Hindlimb muscle (tissue), 1 donor: ENCODE results near the gene SCO2. TPM values are rescaled to one million over a fixed set of nuclear protein-coding genes. Genes with fewer than 3 reads are reported as not detected.
A peak's percentile ranks its signal among the peaks of the same experiment; 100 is the strongest.

Experiments used
- DNase-seq: peaks from one replicate; pipeline ENCODE4 v3.0.0-alpha.2; 2013
- polyA plus RNA-seq: library from polyadenylated mRNA; unstranded; fragments of 120-200 nt; gene quantifications from one replicate; pipeline ENCODE4 v1.2.1, GENCODE V29; 2013; ENCODE audit not compliant: insufficient read length

SCO2 gene
- polyA plus RNA-seq, 1 donor: 6.1 TPM

- no peak for DNase-seq
Measured at GRCh38 chr22:50518606-50519005, 6.8 kb downstream of the SCO2 start.

GRCh38 chr22:50517495-50518260 lies 7.7 kb downstream of the SCO2 start:
- no peak for DNase-seq

GRCh38 chr22:50516891-50517290 lies 8.5 kb downstream of the SCO2 start:
- no peak for DNase-seq

GRCh38 chr22:50516068-50516467 lies 9.3 kb downstream of the SCO2 start:
- DNase-seq: no peak

GRCh38 chr22:50513175-50513574 lies 12.2 kb downstream of the SCO2 start:
- no peak for DNase-seq

- no peak for DNase-seq
Measured at GRCh38 chr22:50508897-50509296, 16.5 kb downstream of the SCO2 start.

GRCh38 chr22:50507991-50508884 lies 17.2 kb downstream of the SCO2 start, which contains the start of gene NCAPH2:
NCAPH2 (plus strand) TSS chr22:50508224; CDS start chr22:50508338, 114 bp downstream.
- peak; percentile 99 for DNase-seq

- DNase-seq: no peak
Measured at GRCh38 chr22:50507421-50507990, 17.9 kb downstream of the SCO2 start, which contains the start of gene LMF2. LMF2 (minus strand) TSS chr22:50507702; CDS start chr22:50507675, 27 bp downstream.

GRCh38 chr22:50506611-50507420 lies 18.6 kb downstream of the SCO2 start:
- DNase-seq: no peak

GRCh38 chr22:50505776-50506610 lies 19.4 kb downstream of the SCO2 start:
- no peak for DNase-seq

- DNase-seq: no peak
Measured at GRCh38 chr22:50505276-50505775, 20.1 kb downstream of the SCO2 start.

- DNase-seq: no peak
Measured at GRCh38 chr22:50504369-50505211, 20.8 kb downstream of the SCO2 start.

GRCh38 chr22:50503475-50504145 lies 21.8 kb downstream of the SCO2 start:
- DNase-seq: no peak

GRCh38 chr22:50502628-50503474 lies 22.5 kb downstream of the SCO2 start:
- DNase-seq: no peak

GRCh38 chr22:50502096-50502495 lies 23.3 kb downstream of the SCO2 start:
- no peak for DNase-seq

GRCh38 chr22:50500452-50500851 lies 24.9 kb downstream of the SCO2 start:
- DNase-seq: no peak

- DNase-seq: no peak
Measured at GRCh38 chr22:50498322-50498890, 27.0 kb downstream of the SCO2 start.

- no peak for DNase-seq
Measured at GRCh38 chr22:50497093-50497492, 28.3 kb downstream of the SCO2 start.
